Ovary (tissue), 9 donors: ENCODE data around the gene LRRC8E. TPM values are rescaled to one million over a fixed set of nuclear protein-coding genes. Genes with fewer than 3 reads are reported as not detected.
A peak's percentile ranks its signal among the peaks of the same experiment; 100 is the strongest.

Experiments used
- DNase-seq, 5 donors: peaks; one replicate each; pipeline ENCODE4 v3.0.0-alpha.2; 2019 to 2020
- H3K27ac ChIP-seq, 2 donors: fragments of 200-600 bp; one replicate each; pipeline versions ENCODE4 v1.5.1 to v1.8.0; 2019 to 2022
- H3K27me3 ChIP-seq: fragments of 200-600 bp; one replicate; pipeline ENCODE4 v1.8.0; 2022
- H3K36me3 ChIP-seq: fragments of 200-600 bp; sonication (generic); one replicate; pipeline ENCODE4 v1.5.1; 2019
- H3K4me1 ChIP-seq: one replicate; pipeline ENCODE4 v1.8.1; 2013; ENCODE audit warnings: mild to moderate bottlenecking, moderate library complexity; ENCODE audit not compliant: insufficient read depth
- H3K4me3 ChIP-seq: fragments of 200-600 bp; sonication (generic); one replicate; pipeline ENCODE4 v1.5.1; 2017
- H3K9me3 ChIP-seq, 2 donors: fragments of 200-600 bp in 1 of 2; sonication (generic) in 1 of 2; one replicate each; pipeline versions ENCODE4 v1.5.1 to v1.8.1; 2013 to 2019; ENCODE audit warnings: mild to moderate bottlenecking in 1 of 2, moderate library complexity in 1 of 2
- EP300 ChIP-seq: sonication (generic); formaldehyde crosslinking; IDR thresholded peaks from one replicate; pipeline ENCODE4 v1.6.1; 2017; ENCODE audit warnings: antibody characterized with exemption
- POLR2A ChIP-seq: fragments of 450-650 bp; IDR thresholded peaks from one replicate; pipeline ENCODE4 v1.6.1; 2017; ENCODE audit warnings: antibody characterized with exemption, mild to moderate bottlenecking, moderate library complexity
- WGBS, 3 donors: extraction: QIAGEN DNeasy Blood & Tissue Kit in 1 of 3; methylation state at CpG; one replicate each; pipeline versions ENCODE4 v1.1.5 to v1.1.7; 2013 to 2017; 5-methylcytosine and 5-hydroxymethylcytosine counted together
- intact Hi-C, 4 donors: fragments of 100-400 bp; cut with DNase I; formaldehyde crosslinking; loops; one replicate each; pipeline versions ENCODE4 v1.11.0 to v1.15.1; 2022 to 2023
- polyA plus RNA-seq, 2 donors: library from polyadenylated mRNA; stranded (reverse); fragments of 200-250 nt in 1 of 2; fragments of 350-450 nt in 1 of 2; fragmentation: Illumina TruSeq in 1 of 2; extraction: RNeasy Lipid Tissue Mini Kit (QIAGEN cat#74804) in 1 of 2; gene quantifications; one replicate each; pipeline ENCODE4 v1.2.3, GENCODE V29; 2013 to 2014
- total RNA-seq, 7 donors: library from RNA; depleted of rRNA in 2 of 7; stranded (reverse); fragments of >200 nt in 2 of 7; fragmentation: NEBNext Ultra II Directional in 3 of 7; extraction: Animal tissue kit (Norgen Biotek cat#: 25700) in 3 of 7; gene quantifications; one replicate each; pipeline versions ENCODE4 v1.1.0 to v1.2.4, GENCODE V29; 2016 to 2023
- TF ChIP-seq, protein P1 (sequence below), 3 donors: fragments of 450-650 bp in 2 of 3; fragments of 200-600 bp in 1 of 3; IDR thresholded peaks; one replicate each; pipeline versions ENCODE4 v1.5.1 to v1.8.0; 2016 to 2022; ENCODE audit warnings: antibody characterized with exemption in 3 of 3, mild to moderate bottlenecking in 1 of 3
- donor health status: DM: no; HTN: no; CAD: no; lungs with moderate emphysema.
- donor health status: DM: no; HTN: no; CAD: no.
- donor health status: Bipolar disorder and iron deficiency.
- donor health status: DM: yes; HTN: yes; CAD: no.
- donor health status: DM: no; HTN: no; CAD: no.
- donor health status: DM: yes; HTN: yes; CAD: no.

Gene LRRC8E
- total and polyA plus RNA-seq, 9 donors = 0.10 to 2.1 (median 0.72) TPM; not detected in 2

DNA sequence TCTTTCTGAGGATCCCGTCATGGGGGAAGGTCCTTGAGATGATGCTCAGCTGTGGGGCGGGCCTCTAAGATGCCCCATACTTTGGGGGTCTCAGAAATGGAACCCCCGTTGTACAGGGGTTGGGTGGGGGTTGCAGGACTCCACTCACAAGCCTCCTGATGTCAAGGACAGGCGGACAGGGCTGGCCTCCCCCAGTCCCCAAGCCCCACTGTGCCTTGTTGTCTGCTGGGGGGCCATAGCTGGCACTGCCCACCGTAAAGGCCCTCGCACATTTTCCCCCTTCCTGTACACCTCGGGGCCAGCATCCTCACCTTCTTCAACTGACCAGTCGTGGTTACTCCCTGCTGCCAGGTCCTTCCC, 34.5 kb downstream of the LRRC8E start:
- no peak for TF ChIP-seq EP300
- TF ChIP-seq, protein P1, sequence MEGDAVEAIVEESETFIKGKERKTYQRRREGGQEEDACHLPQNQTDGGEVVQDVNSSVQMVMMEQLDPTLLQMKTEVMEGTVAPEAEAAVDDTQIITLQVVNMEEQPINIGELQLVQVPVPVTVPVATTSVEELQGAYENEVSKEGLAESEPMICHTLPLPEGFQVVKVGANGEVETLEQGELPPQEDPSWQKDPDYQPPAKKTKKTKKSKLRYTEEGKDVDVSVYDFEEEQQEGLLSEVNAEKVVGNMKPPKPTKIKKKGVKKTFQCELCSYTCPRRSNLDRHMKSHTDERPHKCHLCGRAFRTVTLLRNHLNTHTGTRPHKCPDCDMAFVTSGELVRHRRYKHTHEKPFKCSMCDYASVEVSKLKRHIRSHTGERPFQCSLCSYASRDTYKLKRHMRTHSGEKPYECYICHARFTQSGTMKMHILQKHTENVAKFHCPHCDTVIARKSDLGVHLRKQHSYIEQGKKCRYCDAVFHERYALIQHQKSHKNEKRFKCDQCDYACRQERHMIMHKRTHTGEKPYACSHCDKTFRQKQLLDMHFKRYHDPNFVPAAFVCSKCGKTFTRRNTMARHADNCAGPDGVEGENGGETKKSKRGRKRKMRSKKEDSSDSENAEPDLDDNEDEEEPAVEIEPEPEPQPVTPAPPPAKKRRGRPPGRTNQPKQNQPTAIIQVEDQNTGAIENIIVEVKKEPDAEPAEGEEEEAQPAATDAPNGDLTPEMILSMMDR (IDR thresholded peaks at IDR 0.05) = no peak
- Histone ChIP-seq H3K4me3 (no peak overlapping the region), H3K9me3 (no peaks in the 10 kb centered on the region), H3K4me1 (peaks cover 36% of the 10 kb centered on the region), H3K36me3 (no peaks in the 10 kb centered on the region), H3K27ac (no peak overlapping the region), H3K27me3 (no peaks in the 10 kb centered on the region)
- DNase-seq = peak in 1 of 5 donors; percentile 38
- 82 to 87% (median 85%) methylated on average over 8 of the region's 8 CpGs for WGBS, 3 donors
- intact Hi-C loops = no loop called here

DNA sequence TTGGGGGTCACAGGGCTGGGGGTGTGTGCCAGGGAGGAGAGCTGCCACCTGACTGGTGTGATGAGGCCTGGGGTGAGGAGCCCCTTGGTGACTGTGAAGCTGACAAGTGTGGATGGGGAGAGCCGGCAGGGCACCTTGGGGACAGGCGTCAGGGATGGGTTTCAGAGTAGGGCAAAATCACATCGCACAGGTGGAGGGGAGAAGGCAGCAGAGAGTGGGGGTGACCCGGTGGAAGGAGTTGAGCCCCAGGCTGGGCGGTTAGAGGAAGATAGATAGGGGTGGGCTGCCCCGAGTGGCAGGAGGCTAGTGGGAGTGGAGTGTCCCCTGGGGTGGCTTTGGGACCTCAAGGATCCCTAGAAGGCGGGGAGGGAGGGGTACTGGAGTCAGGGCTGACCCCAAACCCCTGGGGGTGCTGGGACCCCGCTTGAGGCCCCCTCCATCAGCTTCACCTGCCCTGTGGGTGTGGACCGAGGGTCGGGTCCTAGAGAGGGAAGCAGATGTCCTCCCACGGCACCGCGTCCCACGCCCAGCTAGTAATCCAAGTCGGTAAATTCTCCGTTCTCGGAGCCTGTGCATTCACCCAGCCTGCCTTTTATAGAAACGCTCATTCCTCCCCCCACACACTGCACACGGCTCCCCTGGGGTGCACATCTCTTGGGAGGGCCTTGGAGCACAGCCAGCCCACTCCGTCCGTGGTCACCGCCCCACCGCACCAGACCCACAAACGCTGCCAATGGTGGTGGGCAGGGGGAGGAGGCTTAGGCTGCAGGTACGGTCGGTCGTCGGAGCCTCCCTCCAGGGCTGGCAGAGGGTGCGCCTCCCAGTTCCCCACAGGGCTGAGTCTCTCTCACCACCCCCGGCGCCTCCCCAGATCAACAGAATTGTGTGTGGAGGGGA, 35.2 kb downstream of the LRRC8E start:
- Histone ChIP-seq H3K36me3 (no peaks in the 10 kb centered on the region), H3K9me3 (no peaks in the 10 kb centered on the region), H3K4me1 (peaks cover 38% of the 10 kb centered on the region), H3K27ac (no peak overlapping the region), H3K27me3 (no peaks in the 10 kb centered on the region), H3K4me3 (peak overlapping the region; percentile 13)
- 66 to 84% (median 69%) methylated on average over 29 to 31 of the region's 31 CpGs for WGBS, 3 donors
- DNase-seq = peak in 3 of 5 donors; percentile 55 to 63 (median 60)
- TF ChIP-seq, protein P1 (IDR thresholded peaks at IDR 0.05) = no peak
- no peak for TF ChIP-seq EP300
- TF ChIP-seq POLR2A = no peak
- intact Hi-C loops = no loop called here

DNA sequence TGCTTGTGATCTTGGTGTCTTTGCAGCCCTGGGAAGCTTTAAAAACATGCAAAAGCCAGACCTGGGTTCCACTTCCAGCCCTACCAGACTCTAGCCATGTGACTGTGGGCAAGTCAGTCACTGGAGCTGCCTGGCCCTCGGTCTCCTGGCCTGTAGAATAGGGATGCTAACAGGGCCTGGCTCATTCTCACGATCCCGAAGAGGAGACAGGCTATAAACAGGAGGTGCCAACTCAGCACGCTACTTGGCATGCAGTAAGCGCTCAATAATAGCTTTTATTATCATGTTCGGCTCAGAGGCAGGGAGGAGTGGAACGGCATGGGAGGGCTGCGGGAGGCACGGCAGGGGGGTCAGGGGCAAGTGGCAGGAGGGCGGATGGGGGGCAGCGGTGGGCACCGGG, 35.9 kb downstream of the LRRC8E start:
- H3K27me3 ChIP-seq = no peaks in the 10 kb centered on the region
- no peak for DNase-seq
- H3K4me3 ChIP-seq = peak overlapping the region; percentile 41
- no peaks in the 10 kb centered on the region for H3K9me3 ChIP-seq
- intact Hi-C loops = no loop called here
- TF ChIP-seq, protein P1 (IDR thresholded peaks at IDR 0.05) = no peak
- no peak for TF ChIP-seq EP300
- TF ChIP-seq POLR2A = no peak
- H3K4me1 ChIP-seq = peaks cover 41% of the 10 kb centered on the region
- WGBS, 3 donors = 58 to 65% (median 62%) methylated on average over 12 of the region's 12 CpGs
- H3K36me3 ChIP-seq = no peaks in the 10 kb centered on the region
- no peak overlapping the region for H3K27ac ChIP-seq

DNA sequence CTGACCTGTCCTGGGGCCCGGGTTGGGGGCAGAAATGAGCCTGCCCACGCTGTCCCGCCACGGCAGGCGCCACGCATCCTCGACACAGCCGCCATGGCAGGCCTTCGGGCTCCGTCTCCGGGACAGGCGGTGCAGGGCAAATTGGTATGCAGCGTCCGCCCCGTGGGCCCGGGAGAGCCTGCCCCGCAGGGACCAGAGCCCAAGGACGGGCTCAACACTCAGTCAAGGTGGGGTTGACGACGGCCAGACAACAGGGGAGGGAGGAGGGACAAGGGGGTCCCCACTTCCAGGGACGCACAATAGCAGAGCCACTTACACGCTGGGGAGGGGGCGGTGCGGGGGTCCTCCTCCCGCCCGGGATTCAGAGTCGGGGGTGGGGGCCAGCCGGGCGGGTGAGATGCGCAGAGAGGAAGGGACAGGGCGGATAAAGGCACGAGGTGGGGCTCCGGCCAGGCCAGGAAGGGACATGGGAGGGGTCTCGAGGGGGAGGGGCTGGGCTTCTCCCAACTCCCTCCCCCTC, 36.4 kb downstream of the LRRC8E start:
- WGBS, 3 donors = 27 to 53% (median 38%) methylated on average over 33 to 34 of the region's 34 CpGs
- peak overlapping the region; percentile 41 for H3K4me3 ChIP-seq
- TF ChIP-seq POLR2A (no peak), EP300 (no peak)
- TF ChIP-seq, protein P1 (IDR thresholded peaks at IDR 0.05) = no peak
- H3K27ac ChIP-seq = no peak overlapping the region
- no peaks in the 10 kb centered on the region for H3K27me3 ChIP-seq
- H3K9me3 ChIP-seq = no peaks in the 10 kb centered on the region
- intact Hi-C loops = no loop called here
- H3K4me1 ChIP-seq = peaks cover 44% of the 10 kb centered on the region
- DNase-seq = peak in 3 of 5 donors; percentile 36 to 56 (median 54)
- H3K36me3 ChIP-seq = no peaks in the 10 kb centered on the region
